ENCODE data around the gene DLGAP1.

Gene DLGAP1

GRCh38 chr18:3620146-3621119 lies 834.7 kb downstream of the DLGAP1 start:
- no peak overlapping the region for H3K27ac ChIP-seq (replicated peaks; ENCODE audit: low read length)
- H2BK5ac ChIP-seq (ENCODE audit: low read length): no peak overlapping the region
- no peak overlapping the region for H3K9ac ChIP-seq (ENCODE audit: low read depth, low read length, poor library complexity)
- H3K14ac ChIP-seq (ENCODE audit: low read length): no peak overlapping the region
- no peak overlapping the region for H2BK120ac ChIP-seq (ENCODE audit: low read depth, low read length)
- no peak overlapping the region for H2AFZ ChIP-seq (ENCODE audit: low read length)
- no peak overlapping the region for H3K4ac ChIP-seq (ENCODE audit: low read length)
- DNase-seq (ENCODE audit: low spot score): no peak
- no peak overlapping the region for H2AK5ac ChIP-seq (ENCODE audit: low read depth, low read length)
- H3K18ac ChIP-seq (ENCODE audit: low read length): peak overlapping the region; percentile 15
- H3K27me3 ChIP-seq (ENCODE audit: control insufficient read depth in 3 of 3, insufficient read depth in 3 of 3, low read depth in 1 of 3, low read length in 3 of 3): no peaks in the 10 kb centered on the region
- no peak overlapping the region for H4K91ac ChIP-seq (ENCODE audit: low read depth, low read length, poor library complexity)
- no peak overlapping the region for H3K23ac ChIP-seq (ENCODE audit: low read depth, low read length, poor library complexity)
- WGBS, 2 donors (ENCODE audit: extremely low coverage in 2 of 2, insufficient read length in 2 of 2, insufficient replicate concordance in 1 of 2): no CpG with 5 or more reads among the region's 18 CpGs
- no peak overlapping the region for H4K8ac ChIP-seq (ENCODE audit: low read depth, low read length)
- no peaks in the 10 kb centered on the region for H3K36me3 ChIP-seq (replicated peaks in 1 of 2; ENCODE audit: control insufficient read depth in 2 of 2, insufficient read depth in 2 of 2, low read length in 2 of 2)
- H2BK15ac ChIP-seq (ENCODE audit: low read length): no peak overlapping the region
- peaks cover 21 to 28% of the 10 kb centered on the region in 2 donors for H3K4me1 ChIP-seq (ENCODE audit: control insufficient read depth in 2 of 2, insufficient read depth in 1 of 2, low read depth in 1 of 2, low read length in 2 of 2)
- H3K4me2 ChIP-seq (ENCODE audit: insufficient read depth, low read length, poor library complexity, severe bottlenecking): no peak overlapping the region
- no peak overlapping the region for H3K4me3 ChIP-seq (ENCODE audit: low read length in 2 of 2)
- H2BK12ac ChIP-seq (ENCODE audit: low read length): no peak overlapping the region
- H3K79me1 ChIP-seq (ENCODE audit: low read depth, low read length): no peaks in the 10 kb centered on the region
- no peaks in the 10 kb centered on the region for H3K9me3 ChIP-seq (replicated peaks in 1 of 2; ENCODE audit: control insufficient read depth in 2 of 2, insufficient read depth in 1 of 2, low read depth in 1 of 2, low read length in 2 of 2)

GRCh38 chr18:3619746-3620145 lies 835.4 kb downstream of the DLGAP1 start:
- H4K91ac ChIP-seq (ENCODE audit: low read depth, low read length, poor library complexity): no peak overlapping the region
- H3K18ac ChIP-seq (ENCODE audit: low read length): no peak overlapping the region
- H2BK12ac ChIP-seq (ENCODE audit: low read length): no peak overlapping the region
- no peak overlapping the region for H3K14ac ChIP-seq (ENCODE audit: low read length)
- no peaks in the 10 kb centered on the region for H3K9me3 ChIP-seq (replicated peaks in 1 of 2; ENCODE audit: control insufficient read depth in 2 of 2, insufficient read depth in 1 of 2, low read depth in 1 of 2, low read length in 2 of 2)
- H2AFZ ChIP-seq (ENCODE audit: low read length): no peak overlapping the region
- H3K27me3 ChIP-seq (ENCODE audit: control insufficient read depth in 3 of 3, insufficient read depth in 3 of 3, low read depth in 1 of 3, low read length in 3 of 3): no peaks in the 10 kb centered on the region
- H3K79me1 ChIP-seq (ENCODE audit: low read depth, low read length): no peaks in the 10 kb centered on the region
- no peak overlapping the region for H2AK5ac ChIP-seq (ENCODE audit: low read depth, low read length)
- no peaks in the 10 kb centered on the region for H3K36me3 ChIP-seq (replicated peaks in 1 of 2; ENCODE audit: control insufficient read depth in 2 of 2, insufficient read depth in 2 of 2, low read length in 2 of 2)
- H4K8ac ChIP-seq (ENCODE audit: low read depth, low read length): no peak overlapping the region
- no peak overlapping the region for H3K23ac ChIP-seq (ENCODE audit: low read depth, low read length, poor library complexity)
- H3K9ac ChIP-seq (ENCODE audit: low read depth, low read length, poor library complexity): no peak overlapping the region
- WGBS, 2 donors (ENCODE audit: extremely low coverage in 2 of 2, insufficient read length in 2 of 2, insufficient replicate concordance in 1 of 2): no CpG with 5 or more reads among the region's 4 CpGs
- peaks cover 19 to 25% of the 10 kb centered on the region in 2 donors for H3K4me1 ChIP-seq (ENCODE audit: control insufficient read depth in 2 of 2, insufficient read depth in 1 of 2, low read depth in 1 of 2, low read length in 2 of 2)
- no peak overlapping the region for H2BK15ac ChIP-seq (ENCODE audit: low read length)
- no peak overlapping the region for H2BK5ac ChIP-seq (ENCODE audit: low read length)
- no peak overlapping the region for H2BK120ac ChIP-seq (ENCODE audit: low read depth, low read length)
- H3K4ac ChIP-seq (ENCODE audit: low read length): no peak overlapping the region
- no peak overlapping the region for H3K4me2 ChIP-seq (ENCODE audit: insufficient read depth, low read length, poor library complexity, severe bottlenecking)
- H3K4me3 ChIP-seq (ENCODE audit: low read length in 2 of 2): no peak overlapping the region
- H3K27ac ChIP-seq (replicated peaks; ENCODE audit: low read length): no peak overlapping the region
- no peak for DNase-seq (ENCODE audit: low spot score)

- no peak overlapping the region for H3K27ac ChIP-seq (replicated peaks; ENCODE audit: low read length)
- H2BK120ac ChIP-seq (ENCODE audit: low read depth, low read length): no peak overlapping the region
- no peak overlapping the region for H3K9ac ChIP-seq (ENCODE audit: low read depth, low read length, poor library complexity)
- no peak overlapping the region for H3K4me3 ChIP-seq (ENCODE audit: low read length in 2 of 2)
- no peak overlapping the region for H3K4me2 ChIP-seq (ENCODE audit: insufficient read depth, low read length, poor library complexity, severe bottlenecking)
- H2BK5ac ChIP-seq (ENCODE audit: low read length): no peak overlapping the region
- no peaks in the 10 kb centered on the region for H3K9me3 ChIP-seq (replicated peaks in 1 of 2; ENCODE audit: control insufficient read depth in 2 of 2, insufficient read depth in 1 of 2, low read depth in 1 of 2, low read length in 2 of 2)
- peak overlapping the region; percentile 70 for H3K18ac ChIP-seq (ENCODE audit: low read length)
- peaks cover 15 to 22% of the 10 kb centered on the region in 2 donors for H3K4me1 ChIP-seq (ENCODE audit: control insufficient read depth in 2 of 2, insufficient read depth in 1 of 2, low read depth in 1 of 2, low read length in 2 of 2)
- no peak overlapping the region for H4K91ac ChIP-seq (ENCODE audit: low read depth, low read length, poor library complexity)
- H3K4ac ChIP-seq (ENCODE audit: low read length): peak overlapping the region; percentile 56
- H3K79me1 ChIP-seq (ENCODE audit: low read depth, low read length): no peaks in the 10 kb centered on the region
- H2AK5ac ChIP-seq (ENCODE audit: low read depth, low read length): peak overlapping the region; percentile 49
- H2BK15ac ChIP-seq (ENCODE audit: low read length): peak overlapping the region; percentile 45
- H3K23ac ChIP-seq (ENCODE audit: low read depth, low read length, poor library complexity): no peak overlapping the region
- no peaks in the 10 kb centered on the region for H3K27me3 ChIP-seq (ENCODE audit: control insufficient read depth in 3 of 3, insufficient read depth in 3 of 3, low read depth in 1 of 3, low read length in 3 of 3)
- no peak overlapping the region for H3K14ac ChIP-seq (ENCODE audit: low read length)
- no peak for DNase-seq (ENCODE audit: low spot score)
- WGBS, 2 donors (ENCODE audit: extremely low coverage in 2 of 2, insufficient read length in 2 of 2, insufficient replicate concordance in 1 of 2): no CpG with 5 or more reads among the region's 3 CpGs
- H4K8ac ChIP-seq (ENCODE audit: low read depth, low read length): no peak overlapping the region
- H2AFZ ChIP-seq (ENCODE audit: low read length): no peak overlapping the region
- no peaks in the 10 kb centered on the region for H3K36me3 ChIP-seq (replicated peaks in 1 of 2; ENCODE audit: control insufficient read depth in 2 of 2, insufficient read depth in 2 of 2, low read length in 2 of 2)
- no peak overlapping the region for H2BK12ac ChIP-seq (ENCODE audit: low read length)
These were observed 835.9 kb downstream of the DLGAP1 start for GRCh38 chr18:3619222-3619621.

GRCh38 chr18:3616744-3617143 lies 838.4 kb downstream of the DLGAP1 start:
- Histone ChIP-seq H2BK15ac (ENCODE audit: low read length) (no peak overlapping the region), H3K79me1 (ENCODE audit: low read depth, low read length) (no peaks in the 10 kb centered on the region), H3K36me3 (replicated peaks in 1 of 2; ENCODE audit: control insufficient read depth in 2 of 2, insufficient read depth in 2 of 2, low read length in 2 of 2) (no peaks in the 10 kb centered on the region), H3K23ac (ENCODE audit: low read depth, low read length, poor library complexity) (no peak overlapping the region), H3K4me3 (ENCODE audit: low read length in 2 of 2) (peak overlapping the region in 1 of 2 donors; percentile 23), H2AK5ac (ENCODE audit: low read depth, low read length) (no peak overlapping the region), H3K27me3 (ENCODE audit: control insufficient read depth in 3 of 3, insufficient read depth in 3 of 3, low read depth in 1 of 3, low read length in 3 of 3) (no peaks in the 10 kb centered on the region), H3K14ac (ENCODE audit: low read length) (no peak overlapping the region), H3K18ac (ENCODE audit: low read length) (no peak overlapping the region), H2AFZ (ENCODE audit: low read length) (no peak overlapping the region), H3K4me1 (ENCODE audit: control insufficient read depth in 2 of 2, insufficient read depth in 1 of 2, low read depth in 1 of 2, low read length in 2 of 2) (peaks cover 9 to 11% of the 10 kb centered on the region in 2 donors), H3K4me2 (ENCODE audit: insufficient read depth, low read length, poor library complexity, severe bottlenecking) (no peak overlapping the region), H2BK12ac (ENCODE audit: low read length) (no peak overlapping the region), H3K27ac (replicated peaks; ENCODE audit: low read length) (no peak overlapping the region), H3K9me3 (replicated peaks in 1 of 2; ENCODE audit: control insufficient read depth in 2 of 2, insufficient read depth in 1 of 2, low read depth in 1 of 2, low read length in 2 of 2) (no peaks in the 10 kb centered on the region), H4K8ac (ENCODE audit: low read depth, low read length) (no peak overlapping the region), H2BK5ac (ENCODE audit: low read length) (no peak overlapping the region), H3K9ac (ENCODE audit: low read depth, low read length, poor library complexity) (no peak overlapping the region), H3K4ac (ENCODE audit: low read length) (no peak overlapping the region), H2BK120ac (ENCODE audit: low read depth, low read length) (no peak overlapping the region), H4K91ac (ENCODE audit: low read depth, low read length, poor library complexity) (no peak overlapping the region)
- no CpG with 5 or more reads among the region's 3 CpGs for WGBS, 2 donors (ENCODE audit: extremely low coverage in 2 of 2, insufficient read length in 2 of 2, insufficient replicate concordance in 1 of 2)
- no peak for DNase-seq (ENCODE audit: low spot score)

Data from neuronal stem cell (in vitro differentiated cells).